Measurements from ENCODE around the gene BCL2L12. TPM values are rescaled to one million over a fixed set of nuclear protein-coding genes. Genes with fewer than 3 reads are reported as not detected.

BCL2L12 gene
- total and polyA plus RNA-seq, 2 of the 13 experiments (the other 11 are each of a cell fraction or from before 2014, with no cell fraction given) = 26.8 to 40.8 TPM

DNA sequence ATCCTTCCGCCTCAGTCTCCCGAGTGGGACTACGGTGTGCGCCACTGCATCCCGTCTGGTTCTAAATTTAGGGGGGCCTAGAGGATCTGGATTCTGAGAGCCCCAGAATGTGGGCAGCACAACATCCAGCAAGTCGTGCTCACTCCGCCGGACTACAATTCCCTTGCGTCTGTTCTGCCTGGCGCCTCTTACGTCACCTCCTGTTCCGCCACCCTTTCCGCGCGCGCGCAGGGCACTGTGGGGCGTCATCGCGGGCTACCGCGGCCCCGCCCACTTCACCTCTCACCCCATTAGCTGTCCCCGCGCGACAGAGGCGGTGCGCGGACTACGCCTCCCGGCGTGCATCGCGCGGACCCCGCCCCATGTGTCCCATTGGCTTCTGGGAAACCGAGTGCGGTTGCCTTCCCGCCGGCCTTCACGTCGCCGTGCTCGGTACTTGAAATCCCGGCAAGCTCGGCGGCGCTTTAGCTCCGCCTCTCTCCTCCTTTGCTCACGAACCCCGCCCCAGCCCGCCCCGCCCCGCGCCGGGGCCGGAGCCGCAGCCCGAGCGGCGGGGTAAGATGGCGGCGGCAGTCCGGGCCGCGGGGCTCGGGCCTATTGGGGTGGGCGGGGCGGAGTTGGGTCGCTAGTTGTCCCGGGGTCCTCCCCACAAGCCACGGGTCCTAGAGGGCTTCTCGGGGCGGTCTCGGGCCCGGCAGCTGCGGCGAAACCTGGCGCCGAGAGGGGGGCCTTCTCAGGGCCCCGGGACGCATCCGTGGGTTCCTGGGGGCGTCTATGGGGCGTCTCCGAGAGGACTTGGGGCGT is 23.8 kb upstream of the BCL2L12 start, which contains the start of gene SCAF1 (continued):
- TF ChIP-seq, protein P1, sequence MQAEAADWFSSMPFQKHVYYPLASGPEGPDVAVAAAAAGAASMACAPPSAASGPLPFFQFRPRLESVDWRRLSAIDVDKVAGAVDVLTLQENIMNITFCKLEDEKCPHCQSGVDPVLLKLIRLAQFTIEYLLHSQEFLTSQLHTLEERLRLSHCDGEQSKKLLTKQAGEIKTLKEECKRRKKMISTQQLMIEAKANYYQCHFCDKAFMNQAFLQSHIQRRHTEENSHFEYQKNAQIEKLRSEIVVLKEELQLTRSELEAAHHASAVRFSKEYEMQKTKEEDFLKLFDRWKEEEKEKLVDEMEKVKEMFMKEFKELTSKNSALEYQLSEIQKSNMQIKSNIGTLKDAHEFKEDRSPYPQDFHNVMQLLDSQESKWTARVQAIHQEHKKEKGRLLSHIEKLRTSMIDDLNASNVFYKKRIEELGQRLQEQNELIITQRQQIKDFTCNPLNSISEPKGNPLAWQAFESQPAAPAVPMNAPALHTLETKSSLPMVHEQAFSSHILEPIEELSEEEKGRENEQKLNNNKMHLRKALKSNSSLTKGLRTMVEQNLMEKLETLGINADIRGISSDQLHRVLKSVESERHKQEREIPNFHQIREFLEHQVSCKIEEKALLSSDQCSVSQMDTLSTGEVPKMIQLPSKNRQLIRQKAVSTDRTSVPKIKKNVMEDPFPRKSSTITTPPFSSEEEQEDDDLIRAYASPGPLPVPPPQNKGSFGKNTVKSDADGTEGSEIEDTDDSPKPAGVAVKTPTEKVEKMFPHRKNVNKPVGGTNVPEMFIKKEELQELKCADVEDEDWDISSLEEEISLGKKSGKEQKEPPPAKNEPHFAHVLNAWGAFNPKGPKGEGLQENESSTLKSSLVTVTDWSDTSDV (CRISPR knock-in tag; IDR thresholded peaks at IDR 0.05) = no peak
- TF ChIP-seq ZC3H13 (CRISPR knock-in tag; IDR thresholded peaks at IDR 0.05) (peak; percentile 90), ZNF232 (CRISPR knock-in tag; IDR thresholded peaks at IDR 0.05; ENCODE audit: borderline replicate concordance) (0 out of 2 replicates have a peak, but pooled peaks have one; percentile 12), ZMAT3 (CRISPR knock-in tag; conservative IDR thresholded peaks at IDR 0.05) (no peak), EZH2 (conservative IDR thresholded peaks at IDR 0.05; ENCODE audit: low read depth, low read length) (no peak), ZNF83 (CRISPR knock-in tag; IDR thresholded peaks at IDR 0.05; ENCODE audit: borderline replicate concordance) (no peak), MBNL3 (CRISPR knock-in tag; conservative IDR thresholded peaks at IDR 0.05) (no peak), TCF7 (IDR thresholded peaks at IDR 0.05; ENCODE audit: low read depth) (no peak), ZNF451 (CRISPR knock-in tag; IDR thresholded peaks at IDR 0.05) (no peak), ISL2 (CRISPR knock-in tag; IDR thresholded peaks at IDR 0.05) (peak; percentile 74), ZNF501 (CRISPR knock-in tag; IDR thresholded peaks at IDR 0.05) (no peak; the same call in 1 of the 2 replicates), JARID2 (CRISPR knock-in tag; IDR thresholded peaks at IDR 0.05; ENCODE audit: insufficient replicate concordance) (no peak), JUNB (CRISPR knock-in tag; IDR thresholded peaks at IDR 0.05; ENCODE audit: borderline replicate concordance) (no peak), TBX3 (IDR thresholded peaks at IDR 0.05; ENCODE audit: borderline replicate concordance) (peak; percentile 62; the same call in 1 of the 2 replicates), SALL2 (CRISPR knock-in tag; IDR thresholded peaks at IDR 0.05) (peak; percentile 85), ZNF264 (CRISPR knock-in tag; IDR thresholded peaks at IDR 0.05) (no peak), ISX (CRISPR knock-in tag; conservative IDR thresholded peaks at IDR 0.05) (no peak), SOX6 (IDR thresholded peaks at IDR 0.05) (no peak), SOX6 (CRISPR knock-in tag; IDR thresholded peaks at IDR 0.05) (peak; percentile 69; the same call in 1 of the 2 replicates), GATA4 (IDR thresholded peaks at IDR 0.05; ENCODE audit: borderline replicate concordance, low read depth) (no peak)
- TF ChIP-seq, protein P2, sequence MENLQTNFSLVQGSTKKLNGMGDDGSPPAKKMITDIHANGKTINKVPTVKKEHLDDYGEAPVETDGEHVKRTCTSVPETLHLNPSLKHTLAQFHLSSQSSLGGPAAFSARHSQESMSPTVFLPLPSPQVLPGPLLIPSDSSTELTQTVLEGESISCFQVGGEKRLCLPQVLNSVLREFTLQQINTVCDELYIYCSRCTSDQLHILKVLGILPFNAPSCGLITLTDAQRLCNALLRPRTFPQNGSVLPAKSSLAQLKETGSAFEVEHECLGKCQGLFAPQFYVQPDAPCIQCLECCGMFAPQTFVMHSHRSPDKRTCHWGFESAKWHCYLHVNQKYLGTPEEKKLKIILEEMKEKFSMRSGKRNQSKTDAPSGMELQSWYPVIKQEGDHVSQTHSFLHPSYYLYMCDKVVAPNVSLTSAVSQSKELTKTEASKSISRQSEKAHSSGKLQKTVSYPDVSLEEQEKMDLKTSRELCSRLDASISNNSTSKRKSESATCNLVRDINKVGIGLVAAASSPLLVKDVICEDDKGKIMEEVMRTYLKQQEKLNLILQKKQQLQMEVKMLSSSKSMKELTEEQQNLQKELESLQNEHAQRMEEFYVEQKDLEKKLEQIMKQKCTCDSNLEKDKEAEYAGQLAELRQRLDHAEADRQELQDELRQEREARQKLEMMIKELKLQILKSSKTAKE (CRISPR knock-in tag; IDR thresholded peaks at IDR 0.05; ENCODE audit: borderline replicate concordance) = 0 out of 2 replicates have a peak, but pooled peaks have one; percentile 25
- TF ChIP-seq, protein P3, sequence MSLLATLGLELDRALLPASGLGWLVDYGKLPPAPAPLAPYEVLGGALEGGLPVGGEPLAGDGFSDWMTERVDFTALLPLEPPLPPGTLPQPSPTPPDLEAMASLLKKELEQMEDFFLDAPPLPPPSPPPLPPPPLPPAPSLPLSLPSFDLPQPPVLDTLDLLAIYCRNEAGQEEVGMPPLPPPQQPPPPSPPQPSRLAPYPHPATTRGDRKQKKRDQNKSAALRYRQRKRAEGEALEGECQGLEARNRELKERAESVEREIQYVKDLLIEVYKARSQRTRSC (CRISPR knock-in tag; IDR thresholded peaks at IDR 0.05; ENCODE audit: low read depth) = no peak

Data from HepG2 (cell line).